MM.1S (cell line): Measurements from ENCODE around the gene BTBD9.

Source experiments
- CTCF ChIP-seq: fragments of 300-600 bp; sonication (generic); IDR thresholded peaks from 2 replicates; pipeline ENCODE4 v1.5.1; 2016; ENCODE audit warnings: antibody characterized with exemption, low read length, mixed read lengths
- EZH2 ChIP-seq: fragments of 300-600 bp; sonication (generic); optimal IDR thresholded peaks from 2 replicates; pipeline ENCODE3; 2017; ENCODE audit warnings: low read depth, mild to moderate bottlenecking, antibody characterized with exemption, low read length, mixed read lengths

DNA sequence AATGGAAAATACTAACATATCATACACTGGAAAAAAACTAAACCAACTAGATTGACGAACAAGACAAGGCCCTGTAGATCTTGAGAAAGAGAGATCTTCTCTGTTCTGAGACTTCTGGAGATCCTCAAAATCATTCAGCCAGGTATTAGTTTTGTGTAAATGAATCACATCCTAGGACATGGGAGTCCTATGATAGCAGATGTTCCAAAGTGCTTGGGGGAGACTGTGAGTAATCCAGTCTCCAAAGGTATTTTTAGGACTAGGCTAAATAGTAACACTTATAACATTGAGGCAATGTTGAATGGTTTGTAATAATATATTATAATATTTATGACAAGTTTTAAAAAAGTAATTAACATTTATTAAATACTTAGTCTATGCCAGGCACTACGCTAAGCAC, 275.0 kb downstream of the BTBD9 start:
- TF ChIP-seq CTCF (no peak), EZH2 (no peak)
